ENCODE measurements around the gene THAP12.
"Not testable (repeated sequence)": the region's sequence is repeated elsewhere in the genome, so short reads cannot be mapped to it uniquely, and the experiment has no call there.

THAP12 gene

DNA sequence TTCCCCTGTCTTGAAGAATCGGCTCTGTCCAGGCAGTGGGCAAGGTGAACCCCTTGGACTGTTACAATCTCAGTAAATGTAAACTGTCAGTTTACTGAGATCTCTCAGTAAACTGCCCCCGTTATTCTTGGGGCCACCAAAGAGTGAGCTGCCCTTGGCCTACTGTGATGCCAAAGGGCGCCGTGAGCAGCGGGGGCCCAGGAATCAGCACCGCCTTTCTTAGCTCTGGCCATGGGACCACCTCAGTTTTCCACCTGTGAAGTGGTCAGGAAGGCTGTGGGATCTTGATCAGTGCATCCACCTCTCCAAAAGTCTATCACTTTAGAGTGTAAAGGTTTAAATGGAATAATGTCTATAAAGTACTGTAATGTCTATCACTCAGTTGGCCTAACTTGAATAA lies 57.1 kb downstream of the THAP12 start:
- no peak for DNase-seq

DNA sequence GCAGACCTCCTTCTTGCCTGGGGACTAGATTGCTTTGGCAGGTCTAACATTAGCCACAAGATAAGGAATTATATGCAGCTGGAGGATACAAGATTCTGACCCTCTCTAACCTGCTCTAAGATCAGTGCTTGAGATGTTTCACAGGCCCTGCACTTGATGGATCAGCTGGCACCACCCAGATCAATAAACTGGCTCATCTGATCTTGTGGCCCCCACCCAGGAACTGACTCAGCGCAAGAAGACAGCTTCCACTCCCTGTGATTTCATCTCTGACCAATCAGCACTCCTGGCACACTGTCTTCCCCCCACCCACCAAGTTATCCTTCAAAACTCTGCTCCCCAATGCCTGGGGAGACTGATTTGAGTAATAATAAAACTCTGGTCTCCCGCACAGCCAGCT lies 57.6 kb downstream of the THAP12 start:
- DNase-seq: not testable (repeated sequence)

DNA sequence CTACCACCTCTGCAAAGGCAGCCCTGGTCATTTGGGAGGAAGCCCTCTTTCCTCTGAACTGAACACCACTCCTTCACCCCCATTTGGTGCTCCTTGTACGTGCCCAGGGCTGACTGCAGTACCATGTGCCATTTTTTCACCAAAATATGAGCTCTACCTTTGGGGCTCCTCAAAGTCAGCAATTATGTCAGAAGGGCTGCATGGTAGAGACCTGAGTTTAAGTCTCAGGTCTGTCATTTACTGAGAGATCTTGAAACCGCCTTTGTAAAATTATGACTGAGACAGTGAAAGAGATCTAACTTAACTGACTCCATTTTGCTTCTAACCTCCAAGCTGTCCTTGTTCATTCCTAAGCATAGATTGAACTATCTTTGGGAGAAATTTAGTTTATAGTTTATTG lies 58.0 kb downstream of the THAP12 start:
- no peak for DNase-seq

DNA sequence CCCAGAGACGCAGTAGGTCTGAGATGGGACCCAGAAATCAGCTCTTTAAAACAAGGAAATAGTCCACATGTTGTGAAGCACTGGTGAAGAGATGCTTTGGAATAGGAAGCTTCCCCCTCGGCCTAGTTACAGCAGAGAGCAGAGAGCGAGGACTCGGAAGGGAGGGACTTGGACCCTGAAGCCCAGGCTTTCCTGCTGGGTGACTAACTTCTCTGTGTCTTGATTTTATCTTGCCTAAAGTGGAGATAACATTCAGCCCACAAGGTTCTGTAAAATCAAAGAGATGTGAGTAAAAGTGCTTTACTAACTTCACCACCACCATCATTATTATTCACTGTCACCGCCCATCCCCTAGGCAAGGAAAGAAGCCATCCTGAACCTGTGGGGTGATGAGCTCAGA lies 58.4 kb downstream of the THAP12 start:
- DNase-seq: no peak

DNA sequence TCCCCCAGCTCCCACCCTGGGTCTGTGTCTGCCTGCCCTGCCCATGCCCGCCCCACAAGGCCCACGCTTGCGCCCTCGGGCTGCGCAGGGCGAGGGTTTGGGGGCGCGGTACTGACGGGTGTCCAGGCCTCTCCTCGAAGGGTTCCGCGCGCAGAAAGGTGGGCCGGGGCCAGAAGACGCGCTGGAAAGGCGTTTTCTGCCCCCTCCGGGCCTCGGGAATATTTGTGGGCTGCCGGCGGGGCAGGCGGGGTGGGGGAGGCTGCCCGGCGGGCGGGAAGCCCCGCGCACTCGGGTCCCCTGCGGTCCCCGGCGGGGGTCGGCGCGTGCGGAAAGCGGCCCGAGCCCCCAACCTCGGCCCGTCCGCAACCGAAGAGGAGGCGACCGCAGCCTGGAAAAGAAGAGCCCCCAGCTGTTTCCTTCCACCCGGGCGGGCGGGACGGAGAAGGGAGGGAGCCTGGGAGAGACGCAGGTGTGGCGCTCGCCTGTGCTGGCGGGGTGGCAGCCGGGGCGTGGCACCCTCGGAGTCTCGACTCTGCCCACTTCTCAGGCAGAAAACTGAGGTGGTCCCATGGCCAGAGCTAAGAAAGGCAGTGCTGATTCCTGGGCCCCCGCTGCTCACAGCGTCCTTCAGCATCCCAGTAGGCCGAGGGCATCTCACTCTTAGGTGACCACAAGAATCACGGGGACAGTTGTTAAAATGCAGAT lies 59.0 kb downstream of the THAP12 start:
- DNase-seq: no peak

DNA sequence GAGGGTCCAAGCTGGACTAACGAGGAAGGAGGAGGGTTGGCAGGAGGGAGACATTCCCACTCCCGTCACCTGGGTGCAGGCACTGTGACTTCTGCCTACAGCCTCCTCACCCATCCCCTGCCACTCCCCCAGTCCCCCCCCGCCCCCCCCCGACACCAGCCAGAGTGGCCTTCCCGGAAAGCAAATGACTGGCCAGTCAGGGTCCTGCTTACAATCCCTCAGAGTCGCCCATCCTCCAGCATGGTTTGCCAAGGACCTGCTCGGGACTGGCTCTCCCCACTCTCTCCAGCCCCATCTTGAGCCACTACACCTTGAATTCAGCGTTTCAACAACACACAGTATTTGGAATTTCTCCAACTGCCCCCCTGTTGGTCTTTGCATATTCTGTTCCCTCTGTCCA lies 59.6 kb downstream of the THAP12 start:
- no peak for DNase-seq

- DNase-seq: no peak
These were observed 60.0 kb downstream of the THAP12 start for GRCh38 chr11:76320929-76321328.

- DNase-seq: not testable (repeated sequence)
These were observed 61.1 kb downstream of the THAP12 start for GRCh38 chr11:76319798-76320197.

DNA sequence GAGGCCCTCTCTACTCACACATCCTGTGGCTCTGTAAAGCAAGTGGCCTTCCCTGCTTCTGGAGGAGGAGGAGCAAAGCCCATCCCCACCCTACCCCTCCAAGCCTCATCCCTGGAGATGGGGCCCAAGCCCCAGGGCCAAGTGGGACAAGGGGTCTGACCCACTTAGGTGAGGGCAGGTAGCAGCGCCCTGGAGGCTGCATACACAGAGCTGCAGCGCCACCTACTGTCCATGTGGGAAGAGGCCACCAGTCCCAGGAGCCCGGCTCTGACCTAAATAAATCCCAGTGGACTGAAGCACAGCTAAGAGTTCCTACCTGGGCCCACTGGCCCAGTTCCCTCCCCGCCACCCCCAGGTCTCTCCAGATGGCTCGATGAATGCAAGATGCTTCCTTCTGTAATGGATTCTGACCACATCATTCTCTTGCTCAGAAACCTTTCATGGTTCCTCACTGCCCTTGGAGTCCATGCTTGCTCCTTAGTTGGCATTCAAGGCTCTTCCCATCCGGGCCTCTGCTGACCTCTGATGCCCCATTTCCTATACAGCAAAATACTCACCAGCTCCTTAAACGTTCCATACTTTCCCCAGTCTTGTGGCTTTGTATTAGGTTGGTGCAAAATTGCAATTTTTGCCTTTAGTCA lies 62.1 kb downstream of the THAP12 start:
- peak; percentile 66 for DNase-seq

GRCh38 chr11:76317296-76317695 lies 63.6 kb downstream of the THAP12 start:
- DNase-seq: no peak

GRCh38 chr11:76316726-76317125 lies 64.2 kb downstream of the THAP12 start:
- no peak for DNase-seq

DNA sequence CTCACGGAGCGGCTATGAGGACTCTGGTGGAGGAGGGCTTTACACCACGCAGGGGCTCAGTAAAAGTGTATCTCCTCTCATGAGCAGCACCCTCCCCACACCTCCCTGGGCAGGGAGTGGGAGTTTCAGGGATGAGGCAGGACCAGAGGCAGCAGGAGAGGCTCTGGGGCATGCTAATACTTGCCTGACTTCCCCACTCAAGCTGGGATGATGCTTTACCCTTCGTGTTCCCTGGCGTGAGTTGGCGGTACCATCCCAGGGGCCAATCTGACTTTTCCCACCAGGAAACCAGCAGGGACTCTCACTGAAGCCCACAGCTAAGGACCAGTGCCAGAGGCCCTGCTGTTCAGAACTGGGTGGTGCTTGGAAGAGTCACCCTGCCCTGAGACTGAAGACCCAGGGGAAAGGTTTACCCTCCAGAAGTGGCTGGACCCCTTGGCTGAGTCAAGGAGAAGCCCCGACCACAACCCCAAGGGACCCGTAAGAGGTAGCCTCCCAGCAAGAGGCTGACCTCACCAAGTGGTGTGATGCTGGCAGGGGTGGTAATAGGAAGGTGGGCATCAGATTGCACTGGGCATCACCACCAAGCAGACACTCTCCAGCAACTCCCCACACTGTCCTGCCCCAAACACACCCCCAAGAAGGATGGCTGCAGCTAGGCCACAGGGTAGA lies 65.6 kb downstream of the THAP12 start:
- DNase-seq: no peak

- DNase-seq: no peak
These were observed 66.2 kb downstream of the THAP12 start for GRCh38 chr11:76314741-76315090.

- no peak for DNase-seq
These were observed 66.8 kb downstream of the THAP12 start for GRCh38 chr11:76313913-76314740.

DNA sequence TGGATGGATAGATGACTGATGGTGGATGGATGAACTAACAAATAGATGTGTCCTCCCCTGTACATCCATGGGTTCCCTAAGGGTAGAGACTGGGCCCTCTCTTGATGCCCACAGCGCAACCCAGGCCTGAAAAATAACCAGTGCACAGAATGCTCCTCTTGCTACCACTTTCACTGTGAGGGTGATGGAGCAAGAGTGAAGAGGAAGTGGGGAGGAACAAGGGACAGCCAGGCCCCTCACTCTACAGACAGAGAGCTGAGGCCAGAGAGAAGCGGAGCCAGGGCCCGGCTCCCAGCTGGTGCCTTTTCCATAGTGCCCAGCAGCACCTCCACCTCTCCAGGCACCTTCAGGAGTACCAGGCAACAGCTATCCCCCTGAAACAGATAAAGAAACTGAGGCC lies 67.7 kb downstream of the THAP12 start:
- peak; percentile 16 for DNase-seq

- no peak for DNase-seq
These were observed 69.9 kb downstream of the THAP12 start for GRCh38 chr11:76310832-76311595.

DNA sequence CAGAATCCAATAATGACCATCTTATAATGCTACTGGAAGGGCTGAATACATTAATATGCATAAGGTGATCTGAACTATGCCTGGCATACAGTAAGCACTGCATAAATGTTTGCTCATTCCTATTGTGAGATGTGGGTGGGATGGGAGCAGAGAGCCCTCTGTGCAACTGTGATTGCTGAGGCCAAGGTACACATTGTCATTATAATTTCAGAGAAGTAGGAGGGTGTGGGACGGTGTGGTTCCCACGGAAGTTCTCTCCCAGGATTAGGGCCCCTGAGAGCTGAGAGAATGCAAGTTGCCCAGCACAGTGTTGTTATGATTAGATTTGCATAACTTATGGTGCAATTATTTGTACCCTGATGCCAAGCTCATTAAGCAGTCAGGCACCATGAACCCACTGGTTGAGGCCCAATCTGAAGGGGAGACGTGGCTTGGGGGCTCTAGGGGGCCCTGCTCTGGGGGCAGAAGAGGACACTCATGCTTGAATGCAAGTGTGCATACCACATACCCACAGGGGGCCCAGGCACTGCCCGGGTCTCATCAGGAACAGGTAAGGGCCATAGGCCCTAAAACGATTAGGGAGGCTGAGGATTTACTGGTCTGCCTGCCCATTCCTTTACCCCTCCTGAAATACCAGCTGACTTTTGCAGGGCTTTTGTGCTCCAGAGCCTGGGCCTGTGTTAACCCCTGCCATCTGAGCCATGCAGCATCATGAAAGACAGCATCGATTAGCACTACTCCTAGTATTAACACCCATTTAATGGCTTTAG lies 72.8 kb downstream of the THAP12 start:
- DNase-seq: no peak

DNA sequence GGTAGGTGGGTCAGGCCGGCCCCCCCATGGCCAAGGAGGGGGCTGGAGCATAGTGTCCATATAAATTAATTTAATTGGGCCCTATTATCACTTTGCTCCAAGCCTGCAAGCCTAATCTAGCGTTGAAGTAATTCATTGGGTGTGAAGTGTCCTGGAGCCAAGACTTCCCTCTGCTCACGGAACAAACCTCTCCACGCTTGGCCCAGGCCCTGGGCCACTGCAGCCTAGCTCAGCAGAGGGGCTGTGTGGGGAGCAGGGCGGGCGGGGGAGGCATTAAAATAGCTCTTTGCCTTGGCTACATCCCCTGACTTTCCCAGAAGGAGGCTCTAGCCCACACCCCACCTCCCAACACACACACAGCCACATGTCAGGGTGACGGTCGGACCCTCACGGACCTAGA lies 73.5 kb downstream of the THAP12 start:
- no peak for DNase-seq

DNA sequence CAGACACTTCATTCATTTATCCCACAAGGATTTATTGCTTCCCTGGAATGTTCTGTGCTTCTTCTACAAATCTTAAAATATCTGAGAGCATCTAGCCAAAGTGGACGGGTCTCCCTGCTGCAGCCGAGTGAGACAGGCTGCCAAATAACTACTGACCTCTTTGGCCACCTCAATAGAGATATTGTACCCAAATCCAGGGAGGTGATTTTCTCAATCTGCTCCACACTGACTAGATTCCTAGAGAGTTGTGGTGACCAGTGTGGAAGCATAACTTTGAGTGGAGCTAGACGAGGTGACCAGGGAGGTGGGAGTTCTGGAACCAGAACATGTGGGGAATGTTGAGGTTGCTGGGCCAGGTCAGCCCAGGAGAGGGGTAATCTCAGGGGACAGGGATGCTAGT lies 77.5 kb downstream of the THAP12 start:
- no peak for DNase-seq

GRCh38 chr11:76302996-76303395 lies 77.9 kb downstream of the THAP12 start:
- DNase-seq: no peak

All from inflammatory macrophage treated with lipopolysaccharide for 4 hours (primary cell).